HG02610 (cell line): ENCODE data around the gene DCAF7.

Experiments used
- ATAC-seq: cut with Tn5 transposase; IDR thresholded peaks from one replicate; pipeline ENCODE4 v1.9.1; 2021; ENCODE audit warnings: mild to moderate bottlenecking, moderate library complexity; ENCODE audit not compliant: unreplicated experiment

The DCAF7 gene, protein sequence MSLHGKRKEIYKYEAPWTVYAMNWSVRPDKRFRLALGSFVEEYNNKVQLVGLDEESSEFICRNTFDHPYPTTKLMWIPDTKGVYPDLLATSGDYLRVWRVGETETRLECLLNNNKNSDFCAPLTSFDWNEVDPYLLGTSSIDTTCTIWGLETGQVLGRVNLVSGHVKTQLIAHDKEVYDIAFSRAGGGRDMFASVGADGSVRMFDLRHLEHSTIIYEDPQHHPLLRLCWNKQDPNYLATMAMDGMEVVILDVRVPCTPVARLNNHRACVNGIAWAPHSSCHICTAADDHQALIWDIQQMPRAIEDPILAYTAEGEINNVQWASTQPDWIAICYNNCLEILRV

DNA sequence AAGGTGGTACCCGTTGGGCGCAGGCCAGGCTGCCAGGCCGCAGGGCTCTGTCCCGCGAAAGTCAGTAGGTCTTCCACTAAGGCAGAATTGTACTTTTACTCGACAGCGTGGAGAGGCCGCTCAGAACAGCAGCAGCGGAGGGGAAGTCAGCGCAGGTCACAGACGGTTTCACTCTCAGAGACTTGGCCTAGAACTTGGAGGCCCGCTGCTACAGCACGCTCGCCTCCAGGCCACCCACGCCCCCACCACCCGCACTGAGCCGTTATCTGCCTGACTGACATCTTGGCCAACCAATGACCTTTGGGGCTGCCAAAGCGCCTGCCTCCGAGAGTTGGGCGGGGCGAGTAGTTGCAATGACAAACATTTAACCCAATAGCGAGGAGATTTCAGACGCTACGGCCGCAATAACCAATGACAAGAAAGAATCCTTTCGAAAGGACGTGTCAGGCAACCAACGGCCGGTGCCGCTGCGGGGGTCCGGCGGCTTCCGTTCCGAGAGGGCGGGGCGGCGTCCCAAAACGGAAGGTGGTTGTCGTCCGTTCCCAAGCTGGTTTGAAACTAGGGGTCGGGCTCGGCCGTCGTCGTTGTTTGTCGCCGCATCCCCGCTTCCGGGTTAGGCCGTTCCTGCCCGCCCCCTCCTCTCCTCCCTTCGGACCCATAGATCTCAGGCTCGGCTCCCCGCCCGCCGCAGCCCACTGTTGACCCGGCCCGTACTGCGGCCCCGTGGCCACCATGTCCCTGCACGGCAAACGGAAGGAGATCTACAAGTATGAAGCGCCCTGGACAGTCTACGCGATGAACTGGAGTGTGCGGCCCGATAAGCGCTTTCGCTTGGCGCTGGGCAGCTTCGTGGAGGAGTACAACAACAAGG is at the start of gene DCAF7:
DCAF7 (plus strand) TSS at position 532 of the 871 bp plus-strand sequence; CDS start at position 733, 201 bp downstream.
- ATAC-seq, result peak; percentile 94

GRCh38 chr17:63500543-63501390 is 49.5 kb upstream of the DCAF7 start:
- no peak for ATAC-seq

DNA sequence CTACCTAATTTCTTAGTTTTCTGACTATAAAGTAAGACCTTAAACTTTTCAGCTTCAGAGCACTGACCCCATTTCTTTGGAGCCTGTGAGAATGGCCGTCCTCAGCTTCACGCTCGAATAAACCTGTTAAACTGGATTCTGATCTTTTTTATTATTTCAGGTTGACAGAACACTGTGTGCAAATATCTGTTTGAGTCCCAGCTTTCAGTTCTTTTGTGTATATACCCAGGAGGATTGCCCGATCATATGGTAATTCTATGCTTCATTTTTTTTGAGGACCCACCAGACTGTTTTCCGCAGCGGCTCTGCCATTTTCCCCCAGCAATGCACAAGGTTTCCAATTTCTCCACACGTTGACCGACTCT is 47.0 kb upstream of the DCAF7 start:
- no peak for ATAC-seq

DNA sequence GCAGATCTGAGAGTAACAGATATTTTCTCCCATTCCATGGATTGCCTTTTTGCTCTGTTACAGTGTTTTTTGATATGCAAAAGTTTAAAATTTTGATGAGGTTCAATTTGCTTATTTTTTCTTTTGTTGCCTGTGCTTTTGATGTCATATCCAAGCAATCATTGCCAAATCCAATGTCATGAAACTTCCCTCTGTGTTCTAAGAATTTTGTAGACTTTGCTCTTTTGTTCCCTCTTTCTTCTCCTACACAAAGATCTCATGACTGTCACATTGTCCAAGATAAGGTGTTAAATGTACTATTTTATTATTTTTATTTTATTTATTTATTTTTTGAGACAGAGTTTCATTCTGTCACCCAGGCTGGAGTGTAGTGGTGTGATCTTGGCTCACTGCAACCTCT is 46.0 kb upstream of the DCAF7 start:
- ATAC-seq, result no peak

DNA sequence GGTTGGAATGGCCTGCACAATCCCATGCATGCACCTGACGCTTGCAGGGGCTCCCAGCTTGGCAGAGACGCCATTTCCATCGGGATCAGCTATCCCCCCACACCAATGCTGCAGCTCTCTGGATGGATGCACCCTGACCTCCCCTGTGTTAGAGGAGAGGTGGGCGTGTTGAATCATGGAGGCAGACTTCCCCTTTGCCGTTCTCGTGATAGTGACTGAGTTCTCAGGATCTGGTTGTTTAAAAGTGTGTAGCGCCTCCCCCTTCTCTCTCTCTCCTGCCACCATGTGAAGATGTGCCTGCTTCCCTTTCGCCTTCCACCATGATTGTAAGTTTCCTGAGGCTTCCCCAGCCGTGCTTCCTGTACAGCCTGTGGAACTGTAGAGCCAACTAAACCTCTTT is 44.9 kb upstream of the DCAF7 start:
- ATAC-seq, result no peak

DNA sequence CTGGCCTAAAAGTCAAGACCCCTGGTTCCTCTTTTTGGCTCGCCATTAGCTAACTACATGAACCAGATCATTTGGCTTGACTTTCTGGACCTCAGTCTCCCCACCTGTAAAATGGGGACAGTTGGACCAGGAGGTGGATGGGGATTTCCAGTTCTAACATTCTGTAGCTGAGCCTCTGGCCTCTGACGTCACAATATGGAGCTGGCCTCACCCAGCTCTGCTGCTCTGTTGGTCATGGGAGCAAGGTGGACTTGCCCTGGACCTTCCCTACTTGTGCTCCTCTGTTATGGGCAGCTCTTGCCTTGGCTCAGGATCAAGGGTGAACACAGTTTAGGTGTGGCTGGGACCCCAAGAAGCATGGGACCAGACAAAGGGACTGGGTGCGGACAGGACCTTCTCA is 43.6 kb upstream of the DCAF7 start:
- ATAC-seq, result no peak

- no peak for ATAC-seq
Observed at GRCh38 chr17:63511331-63511730, 38.9 kb upstream of the DCAF7 start.

DNA sequence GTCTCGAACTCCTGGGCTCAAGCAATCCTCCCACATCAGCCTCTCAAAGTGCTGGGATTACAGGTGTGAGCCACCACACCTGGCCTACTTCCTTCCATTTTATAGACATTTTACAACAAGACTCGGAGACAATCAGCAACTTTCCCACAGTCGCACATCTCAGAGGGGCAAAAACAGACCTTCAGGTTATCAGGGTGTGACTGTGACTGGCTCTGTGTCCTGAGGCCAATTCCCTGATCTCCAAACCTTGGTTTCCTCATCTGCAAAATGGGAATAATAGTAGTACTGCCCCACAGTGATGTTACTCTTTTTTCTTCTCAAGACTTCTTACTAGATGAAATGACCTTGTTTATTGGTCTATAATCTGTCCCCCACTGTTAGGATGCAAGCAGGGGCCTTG is 37.9 kb upstream of the DCAF7 start:
- ATAC-seq, result no peak

DNA sequence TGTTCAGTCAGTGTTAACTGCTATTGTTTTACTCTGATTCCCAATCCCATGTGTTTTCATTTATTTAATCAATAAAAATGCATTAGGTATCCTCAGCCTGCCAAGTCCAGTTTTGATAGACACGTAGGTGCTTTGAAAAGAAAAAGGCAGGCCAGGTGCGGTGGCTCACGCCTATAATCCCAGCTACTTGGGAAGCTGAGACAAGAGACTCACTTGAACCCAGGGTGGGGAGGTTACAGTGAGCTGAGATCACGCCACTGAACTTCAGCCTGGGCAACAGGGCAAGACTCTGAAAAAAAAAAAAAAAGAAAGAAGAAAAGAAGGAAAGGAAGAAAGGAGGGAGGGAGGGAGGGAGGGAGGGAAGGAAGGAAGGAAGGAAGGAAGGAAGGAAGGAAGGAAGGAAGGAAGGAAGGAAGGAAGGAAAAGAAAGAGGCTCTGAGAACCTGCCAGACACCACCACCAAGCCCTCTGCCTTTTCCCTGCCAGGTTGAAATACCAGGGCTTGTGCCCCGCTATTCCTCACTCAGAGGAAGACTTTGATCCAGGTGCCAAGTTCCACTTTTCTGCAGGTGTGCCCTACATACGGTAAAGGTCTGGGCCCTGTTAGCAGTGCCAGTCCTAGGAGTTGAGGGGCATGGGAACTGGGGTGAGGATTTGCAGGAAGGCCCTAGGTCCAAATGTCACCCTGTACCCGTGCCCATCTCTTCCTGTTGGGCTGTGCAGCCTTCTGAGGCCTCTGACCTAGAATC is 37.2 kb upstream of the DCAF7 start:
- ATAC-seq, result no peak

GRCh38 chr17:63514477-63514876 is 35.8 kb upstream of the DCAF7 start:
- no peak for ATAC-seq

DNA sequence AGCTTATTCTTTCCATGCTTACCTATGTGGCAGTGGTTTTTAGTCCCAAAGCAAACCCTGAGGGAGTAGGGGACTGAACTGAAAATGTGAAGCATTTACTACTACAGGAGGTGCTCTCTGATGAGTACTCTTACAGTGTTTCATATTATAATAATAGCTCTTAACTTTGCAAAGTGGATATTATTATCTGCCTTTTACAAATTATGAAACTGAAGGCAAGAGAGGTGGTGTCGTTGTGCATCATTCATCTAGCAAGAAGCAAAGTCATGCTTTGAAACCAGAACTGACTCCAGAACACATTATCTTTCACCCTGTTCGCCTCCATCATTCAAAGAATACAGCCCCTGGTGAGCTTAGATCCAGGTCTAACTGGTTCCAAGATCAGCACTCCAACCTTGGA is 35.3 kb upstream of the DCAF7 start:
- ATAC-seq, result no peak

- ATAC-seq, result no peak
Observed at GRCh38 chr17:63515426-63515825, 34.9 kb upstream of the DCAF7 start.

DNA sequence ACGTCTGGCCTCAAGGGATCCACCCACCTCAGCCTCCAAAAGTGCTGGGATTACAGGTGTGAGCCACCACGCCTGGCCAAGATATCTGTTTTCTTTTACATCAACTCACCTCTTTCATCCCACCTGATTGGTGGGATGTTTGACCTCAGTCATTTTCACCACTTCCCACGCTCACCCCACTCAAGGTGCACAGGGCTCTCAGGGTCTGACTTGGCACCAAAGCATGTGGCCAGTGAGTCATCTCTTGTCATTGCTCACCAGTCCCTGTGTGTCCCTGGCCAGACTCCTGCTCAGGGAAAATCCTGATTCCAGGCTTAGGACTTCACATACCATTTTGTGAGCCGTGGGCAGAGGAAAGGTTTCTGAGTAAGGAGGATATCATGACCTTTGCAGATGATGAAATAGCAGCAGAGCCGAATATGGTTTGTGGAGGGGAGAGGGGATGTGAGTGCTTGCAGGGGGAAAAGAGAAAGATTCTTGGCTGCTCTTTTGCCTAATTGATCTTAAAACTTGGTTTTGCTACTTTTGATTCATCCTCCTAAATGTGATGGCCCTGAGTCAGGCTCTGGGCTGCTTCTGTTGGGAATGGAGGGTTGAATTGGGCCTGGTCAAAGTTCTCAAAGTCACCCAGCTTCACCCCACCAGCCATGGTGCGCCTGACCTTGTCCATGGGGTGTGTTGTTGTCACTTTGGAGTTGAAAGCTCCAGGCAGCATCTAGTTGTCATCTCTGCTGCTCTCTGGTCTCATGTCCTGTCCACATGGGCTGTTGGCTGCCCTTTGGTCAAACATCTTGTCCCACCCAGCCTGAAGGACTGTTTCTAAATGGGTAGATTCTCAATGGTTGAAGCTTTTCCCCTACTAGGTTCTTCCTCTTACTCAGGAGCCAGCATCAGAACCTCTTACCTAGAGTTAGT is 33.1 kb upstream of the DCAF7 start:
- no peak for ATAC-seq

DNA sequence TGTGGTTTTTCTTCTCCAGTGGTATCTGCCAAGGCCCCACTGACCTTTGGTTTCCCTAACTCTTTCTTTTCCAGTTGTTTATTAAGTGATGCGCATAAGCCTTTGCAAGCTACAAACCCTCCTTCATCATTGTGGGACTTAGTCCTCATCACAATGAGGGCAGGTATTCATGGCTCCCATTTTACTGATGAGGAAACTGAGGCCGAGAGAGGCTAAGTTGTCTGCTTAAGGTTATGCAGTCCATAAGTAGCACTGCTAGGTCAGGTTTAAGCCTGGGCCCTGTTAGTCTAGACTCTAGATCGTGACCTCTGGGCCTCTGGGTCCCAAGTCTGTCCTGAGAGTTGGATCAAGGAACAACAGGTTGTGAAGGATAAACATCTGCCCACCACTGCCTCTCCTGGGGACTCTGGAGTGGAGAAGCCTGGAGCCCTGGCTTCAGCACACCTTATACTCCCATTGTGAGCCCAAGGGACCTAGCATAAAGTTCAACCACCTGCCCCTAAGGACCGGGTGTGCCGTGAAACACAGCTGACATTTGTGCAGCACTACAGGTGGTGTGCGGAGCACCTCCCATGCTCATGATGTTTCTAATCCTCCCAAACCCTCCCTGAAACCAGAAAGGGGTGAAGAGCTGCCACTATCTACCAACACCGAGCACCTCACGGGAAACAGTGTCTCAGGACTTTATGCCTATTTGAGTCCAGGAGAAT is 32.3 kb upstream of the DCAF7 start:
- ATAC-seq, result no peak

GRCh38 chr17:63519116-63519881 is 31.0 kb upstream of the DCAF7 start:
- ATAC-seq, result no peak

DNA sequence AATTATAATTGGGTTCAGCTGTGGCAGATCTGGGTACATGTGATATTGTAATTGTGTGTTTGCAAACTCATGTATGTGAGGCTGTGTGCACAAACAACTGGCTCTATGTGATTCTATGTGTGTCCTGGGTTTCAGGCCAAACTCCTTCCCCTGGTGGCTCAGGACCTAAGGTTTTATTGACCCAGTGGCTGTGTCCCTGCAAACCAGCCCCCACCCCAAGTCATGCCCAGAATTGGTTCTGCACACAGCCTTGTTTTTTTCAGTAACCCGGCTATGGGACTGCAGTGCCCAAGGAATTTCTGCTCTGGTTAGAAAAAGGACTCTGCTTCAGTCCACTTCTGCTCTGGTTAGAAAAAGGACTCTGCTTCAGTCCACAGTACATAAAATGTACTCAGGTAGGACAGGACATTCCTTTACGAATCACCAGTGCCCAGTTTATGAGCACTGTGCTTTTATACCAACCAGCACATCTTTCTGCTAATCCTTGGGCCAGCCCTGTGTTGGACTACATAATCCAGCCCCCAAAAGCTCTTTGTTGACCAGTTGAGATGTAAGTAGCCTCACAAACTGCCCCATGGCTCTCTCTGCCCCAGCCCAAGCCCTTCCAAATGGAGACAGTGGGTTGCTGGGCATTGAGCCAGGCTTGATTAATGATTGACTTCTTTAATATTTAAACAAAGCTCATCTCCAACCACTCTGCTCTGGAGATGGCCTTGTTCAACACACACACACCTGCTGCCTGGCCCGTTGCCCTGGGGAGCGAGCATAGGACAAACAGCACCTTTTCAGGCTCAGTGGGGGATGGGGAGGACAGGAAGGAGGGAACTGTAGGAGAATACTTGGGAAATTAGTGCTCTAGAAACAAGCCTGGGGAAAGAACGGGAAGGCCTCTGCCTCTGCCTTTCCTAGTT is 30.1 kb upstream of the DCAF7 start:
- ATAC-seq, result no peak

DNA sequence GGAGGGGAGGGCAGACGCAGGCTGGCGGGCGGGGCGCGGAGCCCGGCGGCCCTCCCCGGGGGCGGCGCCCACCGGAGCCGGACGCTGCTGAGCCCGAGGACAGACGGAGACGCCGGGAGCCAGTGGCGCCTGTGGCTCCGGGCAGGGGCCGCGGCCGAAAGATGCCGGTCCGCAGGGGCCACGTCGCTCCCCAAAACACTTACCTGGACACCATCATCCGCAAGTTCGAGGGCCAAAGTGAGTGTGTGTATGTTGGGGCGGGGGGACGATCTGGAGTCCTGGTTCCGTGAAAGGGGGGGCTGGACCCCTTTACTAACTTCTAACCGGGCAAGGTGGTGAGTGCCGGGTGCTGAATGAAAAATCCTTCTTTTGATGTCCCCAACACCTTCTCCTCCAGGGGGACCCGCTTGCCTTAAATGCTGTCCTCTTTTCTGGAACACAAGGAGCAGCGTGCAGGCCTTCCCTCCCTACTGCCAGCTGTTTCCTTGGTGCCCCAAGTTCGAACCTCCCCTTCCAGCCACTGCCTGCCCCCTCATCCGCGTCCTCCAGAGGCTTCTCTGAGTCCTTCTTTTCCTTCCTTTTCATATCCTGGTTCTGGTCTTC is 26.9 kb upstream of the DCAF7 start, which contains the start of gene KCNH6:
KCNH6 (plus strand) TSS at position 106 of the 603 bp plus-strand sequence; CDS start at position 162, 56 bp downstream.
- no peak for ATAC-seq
